ENCODE results near the gene BASP1. TPM values are rescaled to one million over a fixed set of nuclear protein-coding genes. Genes with fewer than 3 reads are reported as not detected.

Gene BASP1
- polyA plus RNA-seq, 1 of the 3 experiments (the other 2 are of a cell fraction), result 107 TPM

- Histone ChIP-seq H3K4me3 (ENCODE audit: low read depth in 2 of 2, low read length in 1 of 2) (no peak overlapping the region), H3K9me2 (no peaks in the 10 kb centered on the region), H3K36me3 (replicated peaks in 1 of 2; ENCODE audit: control insufficient read depth in 1 of 2, insufficient read depth in 2 of 2, low read length in 1 of 2) (no peaks in the 10 kb centered on the region), H3K27ac (ENCODE audit: low read depth in 2 of 2, low read length in 1 of 2) (no peak overlapping the region), H3F3A (replicated peaks; ENCODE audit: insufficient read depth) (no peaks in the 10 kb centered on the region), H2AFZ (ENCODE audit: low read depth) (peak overlapping the region; percentile 33; the same call in 1 of the 2 replicates), H3K4me2 (no peak overlapping the region; the same call in 1 of the 2 replicates), H3K9me3 (no peaks in the 10 kb centered on the region), H3K27me3 (ENCODE audit: insufficient read depth) (no peaks in the 10 kb centered on the region), H3K4me1 (ENCODE audit: control insufficient read depth in 1 of 2, insufficient read depth in 2 of 2, low read depth in 1 of 2, low read length in 1 of 2) (no peaks in the 10 kb centered on the region; a peak in 2 of 4 replicates), H4K20me1 (ENCODE audit: insufficient read depth) (no peaks in the 10 kb centered on the region), H3K9ac (no peak overlapping the region), H3K79me2 (ENCODE audit: insufficient read depth) (no peaks in the 10 kb centered on the region)
- CTCF ChIA-PET, result interaction anchor here (0.6 to 6.9 kb wide), 17 partner anchors 11 to 1085 kb away, joined by 3 to 42 read pairs (median 3); no protein-coding TSS in a partner anchor
- DNase-seq, result peak; percentile 15
- TF ChIP-seq TAF1 (IDR thresholded peaks at IDR 0.05; ENCODE audit: borderline replicate concordance, low read depth, low read length), result no peak
- no peak for TF ChIP-seq USF1 (IDR thresholded peaks at IDR 0.05; ENCODE audit: borderline replicate concordance, low read depth)
- TF ChIP-seq SIN3A (IDR thresholded peaks at IDR 0.05; ENCODE audit: borderline replicate concordance, low read depth, low read length), result no peak
- WGBS (ENCODE audit: low lambda C conversion rate), result 16% methylated on average over 6 of the region's 6 CpGs
- POLR2A ChIA-PET, result no interaction called here
Observed at GRCh38 chr5:17204133-17204489, 13.3 kb upstream of the BASP1 start.

- Histone ChIP-seq H3K27me3 (ENCODE audit: insufficient read depth) (no peaks in the 10 kb centered on the region), H3K79me2 (ENCODE audit: insufficient read depth) (no peaks in the 10 kb centered on the region), H2AFZ (ENCODE audit: low read depth) (no peak overlapping the region), H3K4me1 (ENCODE audit: control insufficient read depth in 1 of 2, insufficient read depth in 2 of 2, low read depth in 1 of 2, low read length in 1 of 2) (no peaks in the 10 kb centered on the region; a peak in 2 of 4 replicates), H4K20me1 (ENCODE audit: insufficient read depth) (no peaks in the 10 kb centered on the region), H3K4me3 (ENCODE audit: low read depth in 2 of 2, low read length in 1 of 2) (no peak overlapping the region), H3F3A (replicated peaks; ENCODE audit: insufficient read depth) (no peaks in the 10 kb centered on the region), H3K9me2 (no peaks in the 10 kb centered on the region), H3K9me3 (no peaks in the 10 kb centered on the region), H3K9ac (no peak overlapping the region), H3K36me3 (replicated peaks in 1 of 2; ENCODE audit: control insufficient read depth in 1 of 2, insufficient read depth in 2 of 2, low read length in 1 of 2) (no peaks in the 10 kb centered on the region), H3K27ac (ENCODE audit: low read depth in 2 of 2, low read length in 1 of 2) (no peak overlapping the region), H3K4me2 (no peak overlapping the region)
- ChIA-PET POLR2A (no interaction called here), CTCF (interaction anchor here (5.4 to 6.9 kb wide), 2 partner anchors 9 to 15 kb away, joined by 40 to 42 read pairs; no protein-coding TSS in a partner anchor)
- DNase-seq, result no peak
- TF ChIP-seq EP300 (IDR thresholded peaks at IDR 0.05; ENCODE audit: borderline replicate concordance in 1 of 2, low read depth in 1 of 2, low read length in 1 of 2), result no peak
- TF ChIP-seq JUND (IDR thresholded peaks at IDR 0.05), result no peak
- no peak for TF ChIP-seq FOXM1 (IDR thresholded peaks at IDR 0.05; ENCODE audit: low read depth)
- no peak for TF ChIP-seq FOSL2 (IDR thresholded peaks at IDR 0.05; ENCODE audit: borderline replicate concordance, low read depth)
- no peak for TF ChIP-seq RCOR1 (IDR thresholded peaks at IDR 0.05; ENCODE audit: low read length)
- no peak for TF ChIP-seq USF1 (IDR thresholded peaks at IDR 0.05; ENCODE audit: borderline replicate concordance, low read depth)
- no peak for TF ChIP-seq EZH2phosphoT487 (IDR thresholded peaks at IDR 0.05; ENCODE audit: borderline replicate concordance, low read depth)
- no peak for TF ChIP-seq TCF12 (IDR thresholded peaks at IDR 0.05)
- TF ChIP-seq TEAD4 (IDR thresholded peaks at IDR 0.05; ENCODE audit: borderline replicate concordance, insufficient read depth), result no peak
- no peak for TF ChIP-seq IRF3 (IDR thresholded peaks at IDR 0.05; ENCODE audit: low read depth, low read length)
- TF ChIP-seq POLR2AphosphoS5 (IDR thresholded peaks at IDR 0.05; ENCODE audit: low read depth, low read length), result no peak
- no peak for TF ChIP-seq GABPA (IDR thresholded peaks at IDR 0.05; ENCODE audit: low read depth)
- no peak for TF ChIP-seq REST (IDR thresholded peaks at IDR 0.05; ENCODE audit: low read depth, low read length)
Observed at GRCh38 chr5:17206021-17206420, 11.4 kb upstream of the BASP1 start.
